H1 (cell line): Measurements from ENCODE around the gene FAM50B. TPM values are rescaled to one million over a fixed set of nuclear protein-coding genes. Genes with fewer than 3 reads are reported as not detected.

Experiments used
- CTCF ChIA-PET: fragments of 300-600 bp; sonication (Branson Sonifier 250); formaldehyde crosslinking; loops from one replicate; lab custom pipeline; 2021; ENCODE audit not compliant: partially characterized antibody; lab: Charles Lee
- POLR2A ChIA-PET: fragments of 300-600 bp; sonication (Branson Sonifier 250); formaldehyde crosslinking; loops from one replicate; lab custom pipeline; 2021; ENCODE audit warnings: inconsistent platforms; ENCODE audit not compliant: partially characterized antibody; lab: Charles Lee
- DNase-seq, 2 experiments: peaks; one replicate each; pipeline versions ENCODE4 v3.0.0 to v3.0.0-alpha.2; 2010 to 2022; ENCODE audit warnings: low spot score in 2 of 2, low read depth in 1 of 2, mixed read lengths in 1 of 2
- FAIRE-seq: peaks from 2 replicates; lab custom pipeline; 2011; peaks lifted over from hg19 to GRCh38; lab: Jason Lieb, UNC
- H2AFZ ChIP-seq: 2 replicates; pipeline ENCODE4 v1.8.1; 2012; ENCODE audit warnings: low read length, inconsistent platforms
- H2AK5ac ChIP-seq: 2 replicates; pipeline ENCODE4 v1.6.1; 2013; ENCODE audit warnings: low read depth, low read length
- H2BK120ac ChIP-seq: replicated peaks from 2 replicates; pipeline ENCODE3; 2013; ENCODE audit warnings: low read depth, low read length, inconsistent platforms
- H2BK12ac ChIP-seq: 2 replicates; pipeline ENCODE4 v1.6.1; 2013; ENCODE audit warnings: low read depth, low read length
- H2BK15ac ChIP-seq: 2 replicates; pipeline ENCODE4 v1.6.1; 2013; ENCODE audit warnings: low read length
- H2BK20ac ChIP-seq: 2 replicates; pipeline ENCODE4 v1.6.1; 2013; ENCODE audit warnings: low read length
- H2BK5ac ChIP-seq: 2 replicates; pipeline ENCODE4 v1.6.1; 2013; ENCODE audit warnings: low read depth, low read length
- H3K14ac ChIP-seq: 2 replicates; pipeline ENCODE4 v1.6.1; 2013; ENCODE audit warnings: inconsistent platforms; ENCODE audit not compliant: insufficient read length
- H3K18ac ChIP-seq: 2 replicates; pipeline ENCODE4 v1.6.1; 2013; ENCODE audit warnings: low read length; ENCODE audit errors: extremely low read depth
- H3K23ac ChIP-seq: 2 replicates; pipeline ENCODE4 v1.6.1; 2013; ENCODE audit warnings: inconsistent platforms; ENCODE audit not compliant: insufficient read length
- H3K23me2 ChIP-seq: 2 replicates; pipeline ENCODE4 v1.6.1; 2013; ENCODE audit warnings: low read depth, low read length
- H3K27ac ChIP-seq: 2 replicates; pipeline ENCODE4 v1.6.1; 2011; ENCODE audit warnings: low read depth, low read length, inconsistent platforms
- H3K27me3 ChIP-seq, 4 experiments: replicated peaks in 1 of 4; 1 replicate in 1 of 4; 2 replicates in 3 of 4; pipeline versions ENCODE4 v1.6.1 to v1.8.1; 2011 to 2013; ENCODE audit warnings: low read length in 3 of 4, mild to moderate bottlenecking in 3 of 4, inconsistent platforms in 2 of 4, mixed read lengths in 2 of 4, moderate library complexity in 1 of 4; ENCODE audit not compliant: control insufficient read depth in 3 of 4, insufficient read depth in 3 of 4; ENCODE audit errors: extremely low read depth in 1 of 4
- H3K36me3 ChIP-seq, 4 experiments: 2 replicates each; pipeline versions ENCODE4 v1.6.1 to v1.8.1; 2011 to 2013; ENCODE audit warnings: mild to moderate bottlenecking in 4 of 4, low read length in 3 of 4, moderate library complexity in 2 of 4, control low read depth in 1 of 4, inconsistent platforms in 1 of 4; ENCODE audit not compliant: insufficient read depth in 4 of 4, control insufficient read depth in 2 of 4
- H3K4ac ChIP-seq: replicated peaks from 2 replicates; pipeline ENCODE3; 2013; ENCODE audit warnings: low read length, low read depth, mixed read lengths, inconsistent platforms; ENCODE audit not compliant: insufficient read length
- H3K4me1 ChIP-seq, 4 experiments: replicated peaks in 1 of 4; 1 replicate in 1 of 4; 2 replicates in 3 of 4; pipeline versions ENCODE4 v1.6.1 to v1.8.1; 2011 to 2013; ENCODE audit warnings: low read length in 3 of 4, inconsistent platforms in 2 of 4, mixed read lengths in 1 of 4; ENCODE audit not compliant: insufficient read depth in 4 of 4, control insufficient read depth in 3 of 4
- H3K4me2 ChIP-seq, 2 experiments: 2 replicates each; pipeline versions ENCODE4 v1.6.1 to v1.8.1; 2011 to 2013; ENCODE audit warnings: low read depth in 2 of 2, low read length in 2 of 2, control low read depth in 1 of 2, inconsistent platforms in 1 of 2, mild to moderate bottlenecking in 1 of 2; ENCODE audit not compliant: insufficient read depth in 1 of 2
- H3K4me3 ChIP-seq, 4 experiments: fragments of 200-600, 300-600 bp in 1 of 4; sonication (generic), shearing (Covaris generic), sonication (Bioruptor Twin) in 1 of 4; 2 replicates each; pipeline versions ENCODE4 v1.5.1 to v1.8.1; 2011 to 2016; ENCODE audit warnings: low read length in 4 of 4, low read depth in 3 of 4, control low read depth in 2 of 4, inconsistent platforms in 2 of 4, mild to moderate bottlenecking in 2 of 4, mixed read lengths in 1 of 4, moderate library complexity in 1 of 4; ENCODE audit not compliant: insufficient read depth in 2 of 4; ENCODE audit errors: extremely low read depth in 1 of 4
- H3K56ac ChIP-seq: replicated peaks from 2 replicates; pipeline ENCODE3; 2013; ENCODE audit warnings: low read depth, mild to moderate bottlenecking, mixed read lengths, low read length, inconsistent platforms; ENCODE audit not compliant: insufficient read length
- H3K79me1 ChIP-seq: 2 replicates; pipeline ENCODE4 v1.6.1; 2013; ENCODE audit warnings: low read depth, low read length, control low read depth
- H3K79me2 ChIP-seq, 2 experiments: 2 replicates each; pipeline versions ENCODE4 v1.6.1 to v1.8.1; 2012 to 2013; ENCODE audit warnings: low read length in 2 of 2, mild to moderate bottlenecking in 2 of 2, inconsistent platforms in 1 of 2; ENCODE audit not compliant: insufficient read depth in 2 of 2, control insufficient read depth in 1 of 2
- H3K9ac ChIP-seq, 4 experiments: replicated peaks in 1 of 4; 1 replicate in 1 of 4; 2 replicates in 3 of 4; pipeline versions ENCODE4 v1.6.1 to v1.8.1; 2011 to 2013; ENCODE audit warnings: low read depth in 3 of 4, low read length in 3 of 4, control low read depth in 2 of 4, mild to moderate bottlenecking in 2 of 4, moderate library complexity in 2 of 4, inconsistent platforms in 1 of 4; ENCODE audit errors: extremely low read depth in 1 of 4
- H3K9me3 ChIP-seq, 2 experiments: 2 replicates each; pipeline versions ENCODE4 v1.6.1 to v1.8.1; 2012 to 2013; ENCODE audit warnings: mild to moderate bottlenecking in 2 of 2, moderate library complexity in 2 of 2, control low read depth in 1 of 2, inconsistent platforms in 1 of 2, low read depth in 1 of 2, low read length in 1 of 2, mixed read lengths in 1 of 2; ENCODE audit not compliant: insufficient read depth in 2 of 2
- H4K20me1 ChIP-seq, 2 experiments: replicated peaks in 1 of 2; 2 replicates each; pipeline versions ENCODE3 to v1.8.1; 2011 to 2013; ENCODE audit warnings: inconsistent platforms in 2 of 2, low read length in 2 of 2, mild to moderate bottlenecking in 1 of 2; ENCODE audit not compliant: insufficient read depth in 2 of 2, control insufficient read depth in 1 of 2
- H4K5ac ChIP-seq: 2 replicates; pipeline ENCODE4 v1.6.1; 2013; ENCODE audit warnings: low read length, low read depth, mixed read lengths, inconsistent platforms; ENCODE audit not compliant: insufficient read length
- H4K8ac ChIP-seq: 2 replicates; pipeline ENCODE4 v1.8.0; 2013; ENCODE audit warnings: mild to moderate bottlenecking, moderate library complexity, low read length, inconsistent platforms; ENCODE audit not compliant: insufficient read depth; ENCODE audit errors: extremely low read depth
- H4K91ac ChIP-seq: replicated peaks from 2 replicates; pipeline ENCODE3; 2013; ENCODE audit warnings: low read length, mixed read lengths, inconsistent platforms; ENCODE audit not compliant: insufficient read length
- FOSL1 ChIP-seq: IDR thresholded peaks from 2 replicates; pipeline ENCODE4 v1.6.1; 2011; ENCODE audit warnings: mild to moderate bottlenecking, low read depth, low read length, moderate library complexity; ENCODE audit not compliant: insufficient read depth
- RAD21 ChIP-seq, 2 experiments: IDR thresholded peaks in 1 of 2; conservative IDR thresholded peaks in 1 of 2; 2 replicates each; pipeline ENCODE4 v1.6.1; 2011; ENCODE audit warnings: low read depth in 2 of 2, low read length in 2 of 2, improper control_type of control experiment in 1 of 2, inconsistent platforms in 1 of 2, mild to moderate bottlenecking in 1 of 2, moderate library complexity in 1 of 2
- WGBS, 2 experiments: shearing (Covaris generic) in 1 of 2; methylation state at CpG; one replicate each; pipeline versions ENCODE4 v1.1.6 to v1.1.7; 2013 to 2015; ENCODE audit warnings: low lambda C conversion rate in 2 of 2, mixed read lengths in 2 of 2, inconsistent platforms in 1 of 2, low coverage in 1 of 2, missing lambda C conversion rate in 1 of 2; ENCODE audit not compliant: insufficient replicate concordance in 2 of 2, insufficient coverage in 1 of 2, insufficient read length in 1 of 2; ENCODE audit errors: extremely low coverage in 1 of 2, missing lambda C conversion rate in 1 of 2; 5-methylcytosine and 5-hydroxymethylcytosine counted together
- polyA plus RNA-seq, 7 experiments: library from polyadenylated mRNA; depleted of rRNA in 3 of 7; stranded (reverse) in 5 of 7; unstranded in 2 of 7; fragments of >200 nt in 5 of 7; fragments of 200-250 nt in 2 of 7; gene quantifications; 1 replicate in 5 of 7; 2 replicates in 1 of 7; 4 replicates in 1 of 7; pipeline versions ENCODE4 v1.2.1 to v1.2.3, GENCODE V29; 2011 to 2013; ENCODE audit warnings: missing spikeins in 2 of 7, mixed read lengths in 2 of 7
- total RNA-seq: library from RNA; stranded (reverse); fragmentation: NEBNext Ultra II Directional; extraction: Animal tissue kit (Norgen Biotek cat#: 25700); gene quantifications from 2 replicates; pipeline ENCODE4 v1.2.1, GENCODE V29; 2021

The FAM50B gene
- total and polyA plus RNA-seq, 2 of the 8 experiments (the other 6 are each of a cell fraction or from before 2014, with no cell fraction given) = 3.1 to 3.2 TPM

GRCh38 chr6:3887150-3887700 is 38.1 kb downstream of the FAM50B start:
- ChIA-PET CTCF (interaction anchor here (0.7 to 3.9 kb wide), 11 partner anchors 11 to 144 kb away, joined by 3 to 39 read pairs (median 5); partner anchors contain the start of gene FAM50B), POLR2A (no interaction called here)
- Histone ChIP-seq H2BK20ac (0 out of 2 replicates have a peak overlapping the region, but pooled peaks have one; percentile 9), H3K4me1 (peaks cover 0 to 2% (median 0%) of the 10 kb centered on the region in 4 experiments; a peak in 1 of 7 replicates), H2BK120ac (no peak overlapping the region), H3K79me2 (no peaks in the 10 kb centered on the region), H2AFZ (no peak overlapping the region), H3K18ac (no peak overlapping the region), H3K56ac (no peak overlapping the region), H3K9me3 (no peaks in the 10 kb centered on the region), H3K9ac (no peak overlapping the region), H4K5ac (no peak overlapping the region), H3K23ac (no peak overlapping the region), H4K20me1 (no peaks in the 10 kb centered on the region), H3K4ac (no peak overlapping the region), H2BK15ac (no peak overlapping the region), H3K79me1 (no peaks in the 10 kb centered on the region), H4K91ac (no peak overlapping the region), H3K4me3 (no peak overlapping the region), H3K14ac (no peak overlapping the region), H2BK5ac (no peak overlapping the region), H2BK12ac (no peak overlapping the region), H3K23me2 (no peaks in the 10 kb centered on the region)
- FAIRE-seq (no peak), DNase-seq (no peak)
- 81% methylated on average over 9 of the region's 9 CpGs; no CpG with 5 or more reads in 1 of the 2 experiments for WGBS, 2 experiments
- TF ChIP-seq RAD21 (IDR thresholded peaks at IDR 0.05 in 1 of 2, conservative IDR thresholded peaks at IDR 0.05 in 1 of 2; ENCODE audit: low read depth in 2 of 2, low read length in 2 of 2) (peak; percentile 39 to 47), FOSL1 (no peak)
- TF ChIP-seq, all 59 proteins: peak for 1
- H2AK5ac ChIP-seq = no peak overlapping the region
- H4K8ac ChIP-seq = no peak overlapping the region
- no peaks in the 10 kb centered on the region for H3K36me3 ChIP-seq
- H3K27me3 ChIP-seq = no peaks in the 10 kb centered on the region
- H3K4me2 ChIP-seq = no peak overlapping the region
- no peak overlapping the region for H3K27ac ChIP-seq
